Fibroblast of pulmonary artery (primary cell): ENCODE measurements around the gene SYNE1.

Experiments
- DNase-seq: peaks from one replicate; pipeline ENCODE4 v3.0.0-alpha.2; 2010; ENCODE audit warnings: low read depth
- H3K4me3 ChIP-seq: replicated peaks from 2 replicates; pipeline ENCODE4 v1.5.1; 2011; ENCODE audit warnings: low read depth, mild to moderate bottlenecking, control low read depth, low read length, moderate library complexity
- TF ChIP-seq, protein P1 (sequence below): IDR thresholded peaks from 2 replicates; pipeline ENCODE4 v1.5.1; 2011; ENCODE audit warnings: mild to moderate bottlenecking, control low read depth, low read length, inconsistent platforms; ENCODE audit errors: missing control alignments

Gene SYNE1

GRCh38 chr6:152195896-152196295, 441.3 kb downstream of the SYNE1 start:
- no peak for DNase-seq
- TF ChIP-seq, protein P1, sequence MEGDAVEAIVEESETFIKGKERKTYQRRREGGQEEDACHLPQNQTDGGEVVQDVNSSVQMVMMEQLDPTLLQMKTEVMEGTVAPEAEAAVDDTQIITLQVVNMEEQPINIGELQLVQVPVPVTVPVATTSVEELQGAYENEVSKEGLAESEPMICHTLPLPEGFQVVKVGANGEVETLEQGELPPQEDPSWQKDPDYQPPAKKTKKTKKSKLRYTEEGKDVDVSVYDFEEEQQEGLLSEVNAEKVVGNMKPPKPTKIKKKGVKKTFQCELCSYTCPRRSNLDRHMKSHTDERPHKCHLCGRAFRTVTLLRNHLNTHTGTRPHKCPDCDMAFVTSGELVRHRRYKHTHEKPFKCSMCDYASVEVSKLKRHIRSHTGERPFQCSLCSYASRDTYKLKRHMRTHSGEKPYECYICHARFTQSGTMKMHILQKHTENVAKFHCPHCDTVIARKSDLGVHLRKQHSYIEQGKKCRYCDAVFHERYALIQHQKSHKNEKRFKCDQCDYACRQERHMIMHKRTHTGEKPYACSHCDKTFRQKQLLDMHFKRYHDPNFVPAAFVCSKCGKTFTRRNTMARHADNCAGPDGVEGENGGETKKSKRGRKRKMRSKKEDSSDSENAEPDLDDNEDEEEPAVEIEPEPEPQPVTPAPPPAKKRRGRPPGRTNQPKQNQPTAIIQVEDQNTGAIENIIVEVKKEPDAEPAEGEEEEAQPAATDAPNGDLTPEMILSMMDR: no peak
- H3K4me3 ChIP-seq: no peak overlapping the region

DNA sequence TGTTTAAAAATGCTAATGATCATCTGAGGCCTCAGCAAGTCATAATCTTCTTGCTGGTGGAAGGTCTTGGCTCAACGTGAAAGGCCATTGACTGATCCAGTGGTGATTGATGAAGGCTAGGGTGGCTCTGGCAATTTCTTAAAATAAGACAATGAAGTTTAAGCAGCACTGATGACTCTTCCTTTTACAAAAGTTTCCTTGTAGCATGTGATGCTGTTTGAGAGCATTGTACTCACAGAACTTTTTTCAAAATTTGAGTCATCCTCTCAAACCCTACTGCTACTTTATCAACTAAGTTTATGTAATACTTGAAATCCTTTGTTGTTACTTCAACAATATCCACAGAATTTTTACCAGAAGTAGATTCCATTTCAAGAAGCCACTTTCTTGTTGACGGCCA, 447.4 kb downstream of the SYNE1 start:
- TF ChIP-seq, protein P1: no peak
- H3K4me3 ChIP-seq: no peak overlapping the region
- peak; percentile 65 for DNase-seq

- no peak for DNase-seq
- TF ChIP-seq, protein P1: no peak
- no peak overlapping the region for H3K4me3 ChIP-seq
Measured at GRCh38 chr6:152188011-152188410, 449.2 kb downstream of the SYNE1 start.

GRCh38 chr6:152186840-152187239, 450.3 kb downstream of the SYNE1 start:
- no peak for DNase-seq
- TF ChIP-seq, protein P1: no peak
- no peak overlapping the region for H3K4me3 ChIP-seq

DNA sequence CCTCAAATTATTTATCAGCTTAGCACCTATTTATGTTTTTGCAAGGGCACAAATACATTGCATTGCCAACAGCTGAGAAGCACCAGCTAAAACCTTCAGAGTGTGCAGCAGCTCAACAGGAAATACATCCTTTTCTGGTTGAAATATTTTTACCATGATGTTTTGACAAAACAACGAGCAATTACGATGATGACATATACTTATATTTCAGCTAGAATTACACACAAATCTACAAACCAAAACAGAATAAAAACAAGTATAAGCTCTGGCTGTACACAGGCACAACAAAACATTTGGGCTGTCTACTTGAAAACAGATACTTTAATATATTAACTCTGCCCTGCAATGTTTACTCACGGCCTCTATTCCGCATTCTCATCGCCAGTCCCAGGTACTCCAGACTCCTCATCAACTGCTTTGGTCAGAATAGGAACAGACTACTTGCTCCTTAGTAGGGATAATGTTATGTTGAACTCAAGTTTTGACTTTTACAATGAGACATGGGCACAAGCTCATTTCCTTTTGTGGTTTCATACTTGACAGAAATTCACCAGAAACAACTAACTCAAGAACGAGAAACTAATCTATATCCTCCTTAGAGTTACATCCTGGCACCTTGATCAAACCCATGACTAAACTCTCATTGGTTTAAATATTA, 452.1 kb downstream of the SYNE1 start:
- DNase-seq: peak; percentile 21
- TF ChIP-seq, protein P1: no peak
- H3K4me3 ChIP-seq: no peak overlapping the region

DNA sequence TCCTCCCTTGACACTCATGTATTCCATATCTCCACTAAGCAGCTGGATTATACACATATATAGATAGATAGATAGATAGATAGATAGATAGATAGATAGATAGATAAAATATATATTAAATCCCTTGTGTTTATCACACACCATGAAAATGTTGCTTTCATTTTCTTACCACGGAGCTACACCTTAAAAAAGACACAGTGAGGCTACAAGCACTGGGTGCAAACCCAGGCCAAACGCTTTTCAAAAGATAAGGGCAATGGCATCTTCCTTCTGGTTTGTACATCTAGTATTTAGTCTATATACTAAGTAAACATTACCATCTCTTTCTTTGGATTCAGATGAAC, 452.6 kb downstream of the SYNE1 start:
- H3K4me3 ChIP-seq: no peak overlapping the region
- TF ChIP-seq, protein P1: no peak
- DNase-seq: no peak

GRCh38 chr6:152180601-152181000, 456.6 kb downstream of the SYNE1 start:
- DNase-seq: no peak
- no peak overlapping the region for H3K4me3 ChIP-seq
- TF ChIP-seq, protein P1: no peak
